T-cell (primary cell): Measurements from ENCODE around the gene BAIAP2. TPM values are rescaled to one million over a fixed set of nuclear protein-coding genes. Genes with fewer than 3 reads are reported as not detected.

Source experiments
- ATAC-seq, 4 experiments: fragments of 200-7000 bp in 3 of 4; fragments of 150-1000 bp in 1 of 4; cut with Tn5 transposase; replicated peaks in 1 of 4; 1 replicate in 3 of 4; 2 replicates in 1 of 4; pipeline ENCODE4 v1.10.0; 2021; ENCODE audit warnings: moderate library complexity in 3 of 4, mild to moderate bottlenecking in 2 of 4, moderate number of reproducible peaks in 1 of 4
- CTCF ChIA-PET, 2 donors: fragments of 300-600 bp; sonication (Branson Sonifier 250); formaldehyde crosslinking; loops; one replicate each; lab custom pipeline; 2022; ENCODE audit warnings: antibody characterized with exemption in 2 of 2; lab: Charles Lee
- POLR2A ChIA-PET, 2 donors: fragments of 300-600 bp; sonication (Branson Sonifier 250); formaldehyde crosslinking; loops; one replicate each; lab custom pipeline; 2022; ENCODE audit warnings: antibody characterized with exemption in 2 of 2; lab: Charles Lee
- DNase-seq, 35 experiments: peaks; one replicate each; pipeline versions ENCODE4 v3.0.0 to v3.0.0-alpha.2; 2013 to 2023
- H3K27ac ChIP-seq: one replicate; pipeline ENCODE4 v1.5.1; 2013; ENCODE audit warnings: low read length
- H3K27me3 ChIP-seq, 2 experiments: replicated peaks in 1 of 2; 1 replicate in 1 of 2; 2 replicates in 1 of 2; pipeline versions ENCODE4 v1.6.1 to v1.7.0; 2013; ENCODE audit warnings: low read length in 1 of 2, mixed read lengths in 1 of 2; ENCODE audit not compliant: control insufficient read depth in 2 of 2, insufficient read depth in 2 of 2; ENCODE audit errors: extremely low read depth in 1 of 2
- H3K36me3 ChIP-seq, 2 donors: 1 replicate in 1 of 2; 2 replicates in 1 of 2; pipeline versions ENCODE4 v1.6.1 to v1.7.0; 2013; ENCODE audit warnings: low read length in 1 of 2; ENCODE audit not compliant: control insufficient read depth in 2 of 2, insufficient read depth in 1 of 2; ENCODE audit errors: extremely low read depth in 1 of 2
- H3K4me1 ChIP-seq, 2 experiments: 1 replicate in 1 of 2; 2 replicates in 1 of 2; pipeline versions ENCODE4 v1.6.1 to v1.7.0; 2013; ENCODE audit warnings: low read length in 2 of 2, mixed read lengths in 1 of 2; ENCODE audit not compliant: insufficient read depth in 2 of 2, control insufficient read depth in 1 of 2; ENCODE audit errors: extremely low read depth in 1 of 2
- H3K4me3 ChIP-seq, 2 donors: 1 replicate in 1 of 2; 2 replicates in 1 of 2; pipeline versions ENCODE4 v1.5.1 to v1.7.0; 2013; ENCODE audit warnings: mild to moderate bottlenecking in 2 of 2, low read length in 1 of 2, moderate library complexity in 1 of 2; ENCODE audit not compliant: control insufficient read depth in 1 of 2; ENCODE audit errors: extremely low read depth in 1 of 2
- H3K9me3 ChIP-seq: 2 replicates; pipeline ENCODE4 v1.7.0; 2013
- H3K27ac Mint-ChIP-seq, 2 donors: one replicate each; pipeline ENCODE4 v1.8.0; 2020 to 2021; ENCODE audit warnings: mild to moderate bottlenecking in 2 of 2, mixed read lengths in 2 of 2
- H3K27me3 Mint-ChIP-seq, 2 donors: one replicate each; pipeline ENCODE4 v1.8.0; 2021 to 2022; ENCODE audit warnings: mixed read lengths in 2 of 2
- H3K36me3 Mint-ChIP-seq: one replicate; pipeline ENCODE4 v1.8.0; 2021; ENCODE audit warnings: mixed read lengths
- H3K4me1 Mint-ChIP-seq, 3 donors: one replicate each; pipeline ENCODE4 v1.8.0; 2020 to 2022; ENCODE audit warnings: mixed read lengths in 3 of 3, mild to moderate bottlenecking in 1 of 3
- H3K4me3 Mint-ChIP-seq, 3 donors: one replicate each; pipeline ENCODE4 v1.8.0; 2020 to 2022; ENCODE audit warnings: mild to moderate bottlenecking in 3 of 3, mixed read lengths in 3 of 3, moderate library complexity in 3 of 3
- H3K9me3 Mint-ChIP-seq, 3 donors: one replicate each; pipeline ENCODE4 v1.8.0; 2020 to 2022; ENCODE audit warnings: mixed read lengths in 3 of 3
- WGBS: methylation state at CpG from one replicate; pipeline ENCODE4 v1.1.5; 2013; ENCODE audit warnings: missing lambda C conversion rate; ENCODE audit not compliant: insufficient coverage; 5-methylcytosine and 5-hydroxymethylcytosine counted together
- total RNA-seq, 35 experiments: library from RNA in 6 of 35; stranded (reverse) in 6 of 35; fragments of 120-200 nt in 1 of 35; gene quantifications; one replicate each; pipeline versions ENCODE4 v1.2.1 to v1.2.4 and lab custom pipeline; 2013 to 2026

The BAIAP2 gene
- total RNA-seq, 5 donors from 2014 or later (not counting 1 experiment from before 2014, with no cell fraction given), result 6.3 to 12.0 (median 10.1) TPM

- Histone ChIP-seq H3K9me3 (no peaks in the 10 kb centered on the region), H3K27me3 (peaks cover 2 to 27% of the 10 kb centered on the region in 2 experiments), H3K27ac (no peak overlapping the region), H3K36me3 (peaks cover 24 to 35% of the 10 kb centered on the region in 2 donors), H3K4me1 (peaks cover 2 to 14% of the 10 kb centered on the region in 2 experiments), H3K4me3 (no peak overlapping the region)
- Mint-ChIP-seq H3K9me3 (no peaks in the 10 kb centered on the region), H3K27ac (no peak overlapping the region), H3K4me3 (no peak overlapping the region), H3K36me3 (peaks cover 18% of the 10 kb centered on the region), H3K4me1 (peaks cover 12 to 17% (median 13%) of the 10 kb centered on the region in 3 donors), H3K27me3 (peaks cover 5 to 18% of the 10 kb centered on the region in 2 donors)
- no peak for ATAC-seq
- ChIA-PET CTCF (interaction anchor here in 1 of 2 donors (0.6 kb wide), 1 partner anchor 694 kb away, joined by 7 read pairs; no protein-coding TSS in a partner anchor), POLR2A (no interaction called here)
- no peak for DNase-seq
- WGBS, result 98% methylated on average over 7 of the region's 8 CpGs
Observed at GRCh38 chr17:81000334-81000630, 34.7 kb upstream of the BAIAP2 start.

GRCh38 chr17:81000631-81001357 lies 34.2 kb upstream of the BAIAP2 start:
- ChIA-PET CTCF (interaction anchor here in 1 of 2 donors (0.6 kb wide), 1 partner anchor 695 kb away, joined by 7 read pairs; no protein-coding TSS in a partner anchor), POLR2A (no interaction called here)
- ATAC-seq, result no peak
- H3K27ac ChIP-seq, result no peak overlapping the region
- no peaks in the 10 kb centered on the region for H3K9me3 ChIP-seq
- no peak for DNase-seq
- no peak overlapping the region for H3K4me3 ChIP-seq
- H3K27me3 ChIP-seq, result peaks cover 2 to 33% of the 10 kb centered on the region in 2 experiments
- 94% methylated on average over 17 of the region's 18 CpGs for WGBS
- peaks cover 21 to 29% of the 10 kb centered on the region in 2 donors for H3K36me3 ChIP-seq
- Mint-ChIP-seq H3K9me3 (no peaks in the 10 kb centered on the region), H3K36me3 (peaks cover 13% of the 10 kb centered on the region), H3K4me3 (no peak overlapping the region), H3K27me3 (peaks cover 5 to 19% of the 10 kb centered on the region in 2 donors), H3K4me1 (peaks cover 12 to 17% (median 13%) of the 10 kb centered on the region in 3 donors), H3K27ac (no peak overlapping the region)
- H3K4me1 ChIP-seq, result peaks cover 2 to 14% of the 10 kb centered on the region in 2 experiments

GRCh38 chr17:81002013-81002384 lies 33.0 kb upstream of the BAIAP2 start:
- ChIA-PET POLR2A (no interaction called here), CTCF (no interaction called here)
- Histone ChIP-seq H3K4me3 (no peak overlapping the region), H3K27ac (no peak overlapping the region), H3K27me3 (peaks cover 2 to 39% of the 10 kb centered on the region in 2 experiments), H3K36me3 (peaks cover 13 to 21% of the 10 kb centered on the region in 2 donors), H3K4me1 (peaks cover 2 to 14% of the 10 kb centered on the region in 2 experiments), H3K9me3 (no peaks in the 10 kb centered on the region)
- Mint-ChIP-seq H3K27ac (no peak overlapping the region), H3K36me3 (peaks cover 7% of the 10 kb centered on the region), H3K9me3 (no peaks in the 10 kb centered on the region), H3K4me1 (peaks cover 12 to 19% (median 13%) of the 10 kb centered on the region in 3 donors), H3K4me3 (peak overlapping the region in 1 of 3 donors; percentile 23), H3K27me3 (peaks cover 5 to 29% of the 10 kb centered on the region in 2 donors)
- ATAC-seq (no peak), DNase-seq (no peak)
- 84% methylated on average over 10 of the region's 10 CpGs for WGBS

GRCh38 chr17:81002409-81003361 lies 32.3 kb upstream of the BAIAP2 start:
- no peak overlapping the region for H3K27ac Mint-ChIP-seq
- Histone ChIP-seq H3K27me3 (peaks cover 2 to 39% of the 10 kb centered on the region in 2 experiments), H3K4me3 (no peak overlapping the region), H3K4me1 (peaks cover 2 to 14% of the 10 kb centered on the region in 2 experiments), H3K27ac (no peak overlapping the region), H3K36me3 (peaks cover 8 to 14% of the 10 kb centered on the region in 2 donors), H3K9me3 (no peaks in the 10 kb centered on the region)
- peaks cover 5 to 31% of the 10 kb centered on the region in 2 donors for H3K27me3 Mint-ChIP-seq
- 76% methylated on average over 6 of the region's 21 CpGs for WGBS
- ChIA-PET POLR2A (no interaction called here), CTCF (no interaction called here)
- ATAC-seq, result no peak
- H3K9me3 Mint-ChIP-seq, result no peaks in the 10 kb centered on the region
- H3K4me3 Mint-ChIP-seq, result peak overlapping the region in 2 of 3 donors; percentile 24 to 55
- H3K36me3 Mint-ChIP-seq, result peaks cover 7% of the 10 kb centered on the region
- no peak for DNase-seq
- H3K4me1 Mint-ChIP-seq, result peaks cover 12 to 19% (median 13%) of the 10 kb centered on the region in 3 donors

- Mint-ChIP-seq H3K9me3 (no peaks in the 10 kb centered on the region), H3K4me3 (peak overlapping the region; percentile 28 to 75 (median 35)), H3K27ac (peak overlapping the region in 1 of 2 donors; percentile 49), H3K4me1 (peaks cover 12 to 19% (median 13%) of the 10 kb centered on the region in 3 donors), H3K36me3 (peaks cover 4% of the 10 kb centered on the region), H3K27me3 (peaks cover 5 to 31% of the 10 kb centered on the region in 2 donors)
- DNase-seq (no peak), ATAC-seq (peak; percentile 21 to 56 (median 36))
- Histone ChIP-seq H3K27me3 (peaks cover 2 to 41% of the 10 kb centered on the region in 2 experiments), H3K4me1 (peaks cover 2 to 14% of the 10 kb centered on the region in 2 experiments), H3K9me3 (no peaks in the 10 kb centered on the region), H3K4me3 (peak overlapping the region in 1 of 2 donors; percentile 60), H3K36me3 (peaks cover 3% of the 10 kb centered on the region in 2 donors), H3K27ac (no peak overlapping the region)
- WGBS, result 4% methylated on average over 55 of the region's 72 CpGs
- POLR2A ChIA-PET, result no interaction called here
- CTCF ChIA-PET, result no interaction called here
Observed at GRCh38 chr17:81003711-81004475, 31.1 kb upstream of the BAIAP2 start.
